HG03135 (cell line): Measurements from ENCODE around the gene CCDC57.
A peak's percentile ranks its signal among the peaks of the same experiment; 100 is the strongest.

Experiments
- ATAC-seq: cut with Tn5 transposase; IDR thresholded peaks from one replicate; pipeline ENCODE4 v1.9.1; 2021; ENCODE audit warnings: mild to moderate bottlenecking, moderate library complexity; ENCODE audit not compliant: unreplicated experiment

Gene CCDC57

DNA sequence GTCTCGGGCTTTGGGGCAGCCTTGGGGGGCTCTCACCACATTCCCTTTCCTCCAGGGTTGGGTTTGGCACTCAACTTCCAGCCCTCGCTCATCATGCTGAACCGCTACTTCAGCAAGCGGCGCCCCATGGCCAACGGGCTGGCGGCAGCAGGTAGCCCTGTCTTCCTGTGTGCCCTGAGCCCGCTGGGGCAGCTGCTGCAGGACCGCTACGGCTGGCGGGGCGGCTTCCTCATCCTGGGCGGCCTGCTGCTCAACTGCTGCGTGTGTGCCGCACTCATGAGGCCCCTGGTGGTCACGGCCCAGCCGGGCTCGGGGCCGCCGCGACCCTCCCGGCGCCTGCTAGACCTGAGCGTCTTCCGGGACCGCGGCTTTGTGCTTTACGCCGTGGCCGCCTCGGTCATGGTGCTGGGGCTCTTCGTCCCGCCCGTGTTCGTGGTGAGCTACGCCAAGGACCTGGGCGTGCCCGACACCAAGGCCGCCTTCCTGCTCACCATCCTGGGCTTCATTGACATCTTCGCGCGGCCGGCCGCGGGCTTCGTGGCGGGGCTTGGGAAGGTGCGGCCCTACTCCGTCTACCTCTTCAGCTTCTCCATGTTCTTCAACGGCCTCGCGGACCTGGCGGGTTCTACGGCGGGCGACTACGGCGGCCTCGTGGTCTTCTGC, 24.6 kb upstream of the CCDC57 start:
- no peak for ATAC-seq

DNA sequence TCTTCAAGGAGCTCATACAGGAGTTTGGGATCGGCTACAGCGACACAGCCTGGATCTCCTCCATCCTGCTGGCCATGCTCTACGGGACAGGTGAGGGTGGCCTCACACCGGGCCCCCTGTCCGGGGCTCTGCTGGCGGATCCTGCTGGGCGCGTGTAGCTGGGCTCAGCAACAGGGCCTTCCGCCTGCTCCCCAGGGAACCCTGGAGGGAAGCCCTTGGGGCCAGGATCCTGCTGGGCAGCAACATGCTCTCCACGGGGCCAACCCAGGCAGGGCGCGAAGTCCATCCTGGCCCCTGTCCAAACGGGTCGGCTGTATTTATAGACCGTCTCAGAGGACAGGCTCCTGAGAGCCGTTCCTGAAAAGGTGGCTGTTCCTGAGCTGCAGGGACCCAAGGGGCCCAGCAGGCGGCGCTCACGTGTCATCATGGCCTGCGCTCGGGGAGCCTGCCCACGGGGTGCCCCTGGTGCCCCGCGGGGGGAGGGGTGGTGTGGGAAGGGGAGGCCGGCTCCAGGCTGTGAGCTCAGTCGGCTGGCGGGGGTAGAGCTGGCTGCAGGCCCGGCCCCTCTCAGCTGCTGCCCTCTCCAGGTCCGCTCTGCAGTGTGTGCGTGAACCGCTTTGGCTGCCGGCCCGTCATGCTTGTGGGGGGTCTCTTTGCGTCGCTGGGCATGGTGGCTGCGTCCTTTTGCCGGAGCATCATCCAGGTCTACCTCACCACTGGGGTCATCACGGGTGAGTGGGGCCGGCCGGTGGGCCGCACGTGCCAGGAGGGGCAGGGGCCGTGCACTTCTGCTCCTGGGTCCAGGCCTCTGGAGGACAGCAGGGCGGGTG, 23.7 kb upstream of the CCDC57 start:
- no peak for ATAC-seq

GRCh38 chr17:82235775-82236141, 23.1 kb upstream of the CCDC57 start:
- ATAC-seq: no peak

GRCh38 chr17:82235056-82235774, 22.6 kb upstream of the CCDC57 start:
- no peak for ATAC-seq

DNA sequence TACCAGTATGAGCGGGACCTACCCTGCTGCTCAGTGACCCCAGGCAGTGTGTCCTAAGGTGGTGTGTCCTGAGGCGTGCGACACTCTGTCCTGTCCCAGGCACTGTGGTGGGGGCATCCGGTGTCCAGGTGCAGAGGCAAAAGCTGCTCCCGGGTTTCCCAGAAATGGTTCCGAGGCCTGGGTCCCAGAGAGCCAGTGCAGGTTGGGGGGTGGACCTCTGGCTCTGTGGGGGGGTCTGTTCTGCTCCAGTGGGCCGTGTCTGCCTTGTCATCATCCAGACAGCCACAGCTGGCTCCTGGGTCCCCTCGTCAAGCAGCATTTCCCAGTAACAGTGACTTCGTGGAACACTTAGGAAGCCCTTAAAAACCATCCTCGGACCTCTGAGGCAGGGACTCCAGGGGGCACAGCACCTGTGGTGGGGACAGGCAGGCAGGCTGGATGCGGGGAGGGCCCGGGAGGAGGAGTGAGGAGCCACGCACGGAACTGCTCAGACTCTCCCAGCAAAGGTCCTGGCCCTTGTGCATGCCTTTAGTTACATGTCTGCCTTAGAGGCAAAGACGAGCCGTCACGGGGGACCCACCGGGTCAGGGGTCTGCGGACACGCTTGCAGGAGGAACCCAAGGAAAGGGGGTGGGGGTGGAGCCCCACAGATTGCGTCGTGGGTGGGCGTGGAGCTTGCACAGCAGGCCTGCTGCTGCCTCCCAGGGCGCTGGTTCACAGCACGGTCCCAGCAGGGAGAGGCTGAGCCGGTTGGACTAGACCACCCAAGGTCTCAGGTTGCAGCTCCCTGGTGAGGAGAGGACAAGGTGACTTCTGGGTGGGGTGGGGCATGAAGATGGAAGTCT, 21.8 kb upstream of the CCDC57 start:
- ATAC-seq: no peak

DNA sequence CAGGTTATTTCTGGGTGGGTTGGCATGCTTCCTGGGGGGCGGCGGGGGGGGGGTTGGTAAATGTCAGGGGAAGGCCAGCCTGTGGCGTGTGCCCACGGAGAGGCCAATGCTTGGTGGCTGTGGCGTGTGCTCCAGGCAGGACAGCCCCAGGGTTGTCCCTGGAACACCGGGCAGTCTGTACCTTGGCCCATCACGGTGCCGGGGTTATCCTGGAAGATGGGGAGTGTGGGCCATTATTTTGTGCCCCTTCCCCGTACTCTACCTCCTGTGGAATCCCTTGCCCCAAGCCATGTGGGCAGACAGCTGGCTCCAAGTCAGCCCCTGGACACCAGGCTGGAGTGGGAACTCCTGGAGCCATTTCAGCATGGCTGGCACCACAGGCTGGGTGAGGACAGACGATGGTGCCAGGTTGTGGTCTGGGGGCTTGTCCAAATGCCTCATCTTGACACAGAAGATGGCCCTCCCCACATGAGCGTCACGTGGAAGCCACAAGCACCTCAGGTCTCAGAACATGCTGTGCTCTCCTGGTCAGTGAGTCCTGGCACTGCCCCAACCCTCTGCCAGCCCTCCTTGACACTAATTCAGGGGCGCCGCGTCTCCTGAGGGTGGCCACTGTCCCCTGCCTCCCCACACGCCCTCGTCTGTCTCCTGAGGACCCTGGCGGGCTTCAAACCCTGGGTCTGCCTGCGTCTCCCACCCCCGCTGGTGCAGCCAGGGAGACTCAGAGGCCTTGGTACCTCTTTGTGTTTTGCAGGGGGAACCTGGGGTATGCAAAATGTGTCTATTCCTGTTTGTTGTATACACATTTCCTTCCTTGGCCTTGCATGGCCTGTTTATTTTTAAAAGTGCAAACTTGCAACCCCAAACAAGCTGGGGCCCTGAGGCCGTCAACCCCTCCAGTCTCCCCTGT, 20.5 kb upstream of the CCDC57 start:
- no peak for ATAC-seq

GRCh38 chr17:82232322-82232820, 19.7 kb upstream of the CCDC57 start:
- no peak for ATAC-seq

- no peak for ATAC-seq
Observed at GRCh38 chr17:82231562-82232321, 19.1 kb upstream of the CCDC57 start.

- ATAC-seq: no peak
Observed at GRCh38 chr17:82231312-82231561, 18.6 kb upstream of the CCDC57 start.

GRCh38 chr17:82230609-82231311, 18.1 kb upstream of the CCDC57 start:
- peak; percentile 39 for ATAC-seq

DNA sequence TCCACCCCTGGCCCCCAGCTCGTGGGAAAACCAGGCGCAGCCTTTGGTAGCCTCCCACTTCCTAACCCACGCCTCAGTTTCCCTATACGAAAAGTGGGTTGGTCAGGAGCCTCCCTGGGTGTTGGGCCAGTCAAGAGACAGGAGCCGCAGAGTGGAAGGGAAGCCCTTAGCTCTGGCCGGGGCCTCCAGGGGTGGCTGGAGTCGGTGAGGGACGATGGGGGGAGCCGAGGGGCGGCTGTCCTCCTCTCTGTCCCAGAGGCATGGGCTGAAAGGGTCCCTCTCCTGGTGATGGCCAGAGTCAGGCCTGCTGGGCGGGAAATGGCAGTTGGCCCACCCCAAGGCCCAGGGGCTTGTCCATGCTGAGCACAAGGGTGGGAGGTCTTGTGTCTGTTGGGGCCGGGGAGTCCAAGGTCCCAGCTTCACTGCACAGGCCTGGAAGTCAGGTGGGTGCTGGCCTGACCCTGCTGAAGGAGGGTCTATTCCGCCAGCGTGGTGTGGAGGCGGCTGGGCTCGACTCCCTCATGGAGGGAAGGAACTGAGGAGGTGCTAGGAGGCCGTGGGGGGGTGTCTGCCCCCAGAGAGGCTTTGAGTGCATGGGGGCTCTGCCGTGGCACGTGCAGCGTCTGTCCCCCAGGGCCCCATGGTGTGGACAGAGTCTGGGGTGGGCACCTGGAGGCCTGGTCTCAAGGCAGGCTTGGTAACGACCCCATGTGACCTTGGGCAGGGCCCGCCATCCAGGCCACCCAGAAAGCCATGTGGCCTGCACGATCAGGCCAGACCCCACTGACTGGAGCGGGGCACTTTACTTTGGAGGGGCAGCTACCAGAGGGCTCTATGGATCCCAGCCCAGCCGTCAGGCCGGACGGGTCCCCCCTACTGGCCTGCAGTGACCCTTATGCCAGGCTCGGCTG, 17.3 kb upstream of the CCDC57 start:
- no peak for ATAC-seq

DNA sequence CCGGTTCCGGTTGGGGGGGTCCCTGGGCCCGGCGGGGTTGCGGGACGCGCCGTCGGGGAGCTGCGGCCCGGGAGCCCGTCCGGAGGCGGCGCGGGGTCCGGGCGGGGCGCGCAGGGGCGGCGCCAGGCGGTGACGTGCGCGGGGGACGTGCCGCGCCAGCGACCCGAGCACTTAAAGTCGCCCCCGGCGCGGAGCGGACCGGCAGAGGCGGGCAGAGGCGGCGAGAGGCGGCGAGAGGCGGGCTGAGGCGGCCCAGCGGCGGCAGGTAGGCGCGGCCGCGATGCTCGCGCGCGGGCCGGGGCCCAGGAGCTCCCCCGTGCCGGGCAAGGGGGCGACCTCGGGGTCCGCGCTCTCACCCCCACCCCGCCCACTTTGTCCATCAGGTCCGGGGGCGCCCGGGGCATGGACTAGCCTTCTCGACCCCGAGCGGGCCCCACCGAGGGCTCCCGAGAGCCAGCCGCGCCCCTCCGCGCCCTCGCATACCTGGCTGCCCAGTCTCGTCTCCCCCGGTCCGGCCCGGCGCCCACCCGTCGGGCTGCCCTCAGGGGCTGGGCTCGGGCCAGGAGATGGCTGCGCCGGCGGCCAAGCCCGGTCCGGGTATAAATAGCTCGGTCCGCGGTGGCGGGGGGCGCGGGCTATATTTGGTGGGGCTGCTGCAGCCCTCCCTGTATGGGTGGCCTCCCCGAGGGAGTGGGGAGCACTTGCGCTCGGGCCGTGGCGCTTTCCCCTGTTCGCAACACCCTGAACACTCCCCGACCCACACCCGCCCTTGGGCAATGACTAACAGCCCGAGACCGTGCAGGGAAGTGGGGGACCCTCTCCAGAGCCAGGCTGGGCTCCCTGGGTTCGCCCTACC, 16.4 kb upstream of the CCDC57 start, which contains the start of gene SLC16A3:
Gene SLC16A3 (plus strand): TSS at position 201 of the 856 bp plus-strand sequence. CDS start 6,967 bp downstream, outside the sequence.
- ATAC-seq: peak; percentile 49

GRCh38 chr17:82228278-82228841, 15.7 kb upstream of the CCDC57 start:
- no peak for ATAC-seq

GRCh38 chr17:82227629-82228277, 15.1 kb upstream of the CCDC57 start:
- no peak for ATAC-seq

DNA sequence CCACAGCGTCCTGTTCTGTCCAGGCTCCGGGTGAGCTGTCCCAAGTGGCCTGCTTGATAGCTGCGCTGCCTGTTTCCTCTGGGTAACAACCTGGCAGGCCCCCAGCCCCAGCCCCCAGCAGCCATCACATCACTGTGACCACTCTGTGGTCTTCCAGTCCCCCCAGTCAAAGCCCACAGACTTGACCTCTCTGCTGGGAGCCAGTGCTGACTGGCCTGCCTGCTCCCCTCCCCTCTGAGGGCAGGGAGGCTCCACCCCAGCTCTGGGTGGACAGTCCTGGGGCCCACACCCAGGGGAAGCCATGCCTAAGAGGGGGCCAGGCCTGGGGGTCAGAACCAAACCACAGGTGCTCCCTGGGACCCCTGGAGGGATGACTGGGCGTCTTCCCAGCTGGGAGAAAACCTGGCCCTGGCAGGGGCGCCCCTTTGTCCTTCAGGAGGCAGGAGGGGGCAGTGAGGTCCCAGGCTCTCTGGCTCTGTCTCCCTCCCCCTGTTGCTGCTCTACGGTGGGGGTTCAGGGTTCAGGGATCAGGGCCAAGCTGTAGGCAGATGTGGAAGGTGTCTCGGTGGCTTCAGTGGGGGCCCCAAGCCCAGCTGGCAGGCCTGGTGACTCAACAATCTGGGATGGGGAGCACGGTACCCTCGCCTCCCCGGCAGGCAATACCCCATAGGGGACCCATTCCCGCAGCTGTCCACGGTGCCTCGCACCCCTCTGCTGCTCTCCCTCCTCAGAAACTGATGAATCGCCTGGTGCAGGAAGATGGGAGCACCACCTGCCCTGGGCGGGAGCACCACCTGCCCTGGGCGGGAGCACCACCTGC, 14.4 kb upstream of the CCDC57 start:
- ATAC-seq: no peak
